Lung microvascular endothelial cell (primary cell): ENCODE results near the gene COPS2. TPM values are rescaled to one million over a fixed set of nuclear protein-coding genes. Genes with fewer than 3 reads are reported as not detected.
A peak's percentile ranks its signal among the peaks of the same experiment; 100 is the strongest.
"Not testable (repeated sequence)": the region's sequence is repeated elsewhere in the genome, so short reads cannot be mapped to it uniquely, and the experiment has no call there.

Source experiments
- DNase-seq, 2 donors: peaks; one replicate each; pipeline versions ENCODE4 v3.0.0 to v3.0.0-alpha.2; 2010; ENCODE audit warnings: low read depth in 2 of 2
- total RNA-seq: library from RNA; depleted of rRNA; stranded (reverse); fragments of >200 nt; gene quantifications from 2 replicates; pipeline ENCODE4 v1.2.1, GENCODE V29; 2014

COPS2 gene
- total RNA-seq, result 30.0 and 47.5 TPM in 2 replicates

GRCh38 chr15:49155110-49155833 lies at the start of gene COPS2:
TSS of gene COPS2 (minus strand) at chr15:49155599. CDS start at chr15:49155578, 21 bp downstream.
- peak; percentile 99 for DNase-seq

- DNase-seq, result no peak
Measured at GRCh38 chr15:49200347-49200746, 44.9 kb upstream of the COPS2 start.

GRCh38 chr15:49199666-49200065 lies 44.3 kb upstream of the COPS2 start:
- peak in 1 of 2 donors; percentile 22 for DNase-seq

- no peak for DNase-seq
Measured at GRCh38 chr15:49196856-49197255, 41.5 kb upstream of the COPS2 start.

- DNase-seq, result no peak
Measured at GRCh38 chr15:49191892-49192291, 36.5 kb upstream of the COPS2 start.

- no peak for DNase-seq
Measured at GRCh38 chr15:49190586-49190985, 35.2 kb upstream of the COPS2 start.

- DNase-seq, result no peak
Measured at GRCh38 chr15:49189631-49190030, 34.2 kb upstream of the COPS2 start.

GRCh38 chr15:49188933-49189332 lies 33.5 kb upstream of the COPS2 start:
- no peak for DNase-seq

GRCh38 chr15:49187549-49188245 lies 32.3 kb upstream of the COPS2 start:
- peak in 1 of 2 donors; percentile 3 for DNase-seq

GRCh38 chr15:49185473-49185872 lies 30.1 kb upstream of the COPS2 start:
- DNase-seq, result no peak

- not testable (repeated sequence) for DNase-seq
Measured at GRCh38 chr15:49183741-49184140, 28.3 kb upstream of the COPS2 start.

- no peak for DNase-seq
Measured at GRCh38 chr15:49182128-49182527, 26.7 kb upstream of the COPS2 start.

GRCh38 chr15:49179433-49180190 lies 24.2 kb upstream of the COPS2 start:
- DNase-seq, result no peak

GRCh38 chr15:49178497-49178896 lies 23.1 kb upstream of the COPS2 start:
- no peak for DNase-seq

- not testable (repeated sequence) for DNase-seq
Measured at GRCh38 chr15:49175582-49176397, 20.4 kb upstream of the COPS2 start.

GRCh38 chr15:49174902-49175301 lies 19.5 kb upstream of the COPS2 start:
- DNase-seq, result no peak

- no peak for DNase-seq
Measured at GRCh38 chr15:49171790-49172189, 16.4 kb upstream of the COPS2 start.

GRCh38 chr15:49169880-49170597 lies 14.6 kb upstream of the COPS2 start, which contains the start of gene GALK2:
TSS of gene GALK2 (plus strand) at chr15:49170247. CDS start at chr15:49170323, 76 bp downstream.
- DNase-seq, result peak; percentile 72 to 84

GRCh38 chr15:49168016-49168415 lies 12.6 kb upstream of the COPS2 start:
- DNase-seq, result no peak

GRCh38 chr15:49164865-49165264 lies 9.5 kb upstream of the COPS2 start:
- DNase-seq, result no peak

- no peak for DNase-seq
Measured at GRCh38 chr15:49163678-49164077, 8.3 kb upstream of the COPS2 start.
